K562 (cell line): Measurements from ENCODE around the gene IL4I1. TPM values are rescaled to one million over a fixed set of nuclear protein-coding genes. Genes with fewer than 3 reads are reported as not detected.

Experiments used
- CHD4 ChIP-seq: fragments of 200-600 bp; sonication (generic); IDR thresholded peaks from 3 replicates; pipeline ENCODE4 v1.6.1; 2012; ENCODE audit warnings: low read depth, mild to moderate bottlenecking, mixed read lengths, low read length, inconsistent platforms; ENCODE audit not compliant: insufficient read depth, insufficient replicate concordance, poor library complexity, severe bottlenecking
- CREM ChIP-seq: IDR thresholded peaks from 2 replicates; pipeline ENCODE4 v1.6.1; 2014; ENCODE audit warnings: antibody characterized with exemption, low read depth
- ZNF41 ChIP-seq: fragments of 250-450 bp; sonication (Bioruptor Pico); conservative IDR thresholded peaks from 2 replicates; pipeline ENCODE4 v1.4.0; 2020; ENCODE audit warnings: mild to moderate bottlenecking
- ZNF77 ChIP-seq: fragments of 250-450 bp; sonication (Bioruptor Pico); IDR thresholded peaks from 2 replicates; pipeline ENCODE4 v1.5.0; 2020
- polyA plus RNA-seq, 8 experiments: library from polyadenylated mRNA; depleted of rRNA in 4 of 8; stranded (reverse) in 5 of 8; unstranded in 3 of 8; fragments of >200 nt; fragmentation: Nextera tagmentation in 2 of 8; fragmentation: Illumina TruSeq in 1 of 8; extraction: Ambion mirVana in 2 of 8; extraction: Trizol in 1 of 8; gene quantifications; 2 replicates each; pipeline versions ENCODE4 v1.2.1 to v1.2.3, GENCODE V29; 2011 to 2014; ENCODE audit warnings: inconsistent platforms in 1 of 8, missing spikeins in 1 of 8
- total RNA-seq, 7 experiments: library from RNA; depleted of rRNA in 6 of 7; stranded (reverse); fragments of >200 nt in 6 of 7; fragmentation: Illumina TruSeq in 2 of 7; extraction: Trizol in 2 of 7; gene quantifications; 2 replicates each; pipeline versions ENCODE4 v1.2.1 to v1.2.3, GENCODE V29; 2011 to 2021; ENCODE audit warnings: low replicate concordance in 1 of 7
- TF ChIP-seq, protein P1 (sequence below), 2 experiments: fragments of 450-650 bp in 1 of 2; sonication (generic) in 1 of 2; formaldehyde crosslinking in 1 of 2; IDR thresholded peaks; 2 replicates each; pipeline versions ENCODE4 v1.7.1 to v1.9.0; 2016 to 2022; ENCODE audit warnings: inconsistent platforms in 1 of 2, mild to moderate bottlenecking in 1 of 2, missing genetic modification reagents in 1 of 2
- TF ChIP-seq, protein P2 (sequence below), 2 experiments: fragments of 150-350 bp in 1 of 2; IDR thresholded peaks; 2 replicates each; pipeline ENCODE4 v1.6.1; 2012 to 2016; ENCODE audit warnings: low read depth in 2 of 2, low read length in 2 of 2, mild to moderate bottlenecking in 1 of 2, moderate library complexity in 1 of 2
- TF ChIP-seq, protein P3 (sequence below): fragments of 450-650 bp; IDR thresholded peaks from 2 replicates; pipeline ENCODE4 v1.7.1; 2018; ENCODE audit warnings: mild to moderate bottlenecking, low read depth; ENCODE audit not compliant: partially characterized antibody

The IL4I1 gene
- total and polyA plus RNA-seq, 9 of the 15 experiments (the other 6 are each of a cell fraction or from before 2014, with no cell fraction given) = 0.06 to 0.95 (median 0.43) TPM; not detected in 2

DNA sequence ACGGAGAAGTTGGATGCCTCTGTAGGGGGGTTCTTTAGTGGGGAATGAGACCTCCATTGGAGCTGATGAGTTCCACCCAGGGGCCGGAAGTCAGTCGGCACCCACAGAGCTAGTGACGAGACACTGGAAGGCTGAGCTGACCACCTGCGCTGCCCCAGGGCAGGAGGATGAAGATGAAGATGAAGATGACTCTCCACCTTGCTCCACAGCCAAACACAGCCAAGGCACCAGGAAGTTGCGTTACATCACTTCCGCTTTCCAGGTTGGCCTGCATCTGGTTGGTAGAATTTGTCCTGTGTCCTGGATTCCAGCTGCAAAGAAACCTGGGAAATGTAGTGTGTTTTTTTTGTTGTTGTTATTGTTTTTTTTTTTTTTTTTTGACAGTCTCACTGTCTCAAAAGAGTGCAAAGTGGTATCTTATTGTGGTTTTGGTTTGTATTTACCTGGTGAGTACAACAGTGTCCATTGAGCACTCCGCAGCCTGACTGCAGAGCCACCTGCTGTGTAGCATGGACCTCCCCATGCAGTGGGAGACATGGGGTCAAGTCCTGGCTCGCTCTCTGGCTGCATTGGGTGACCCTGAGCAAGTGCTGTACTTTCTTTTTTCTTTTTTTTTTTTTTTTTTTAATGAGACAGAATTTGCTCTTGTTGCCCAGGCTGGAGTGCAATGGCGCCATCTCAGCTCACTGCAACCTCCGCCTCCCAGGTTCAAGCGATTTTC lies 17.3 kb downstream of the IL4I1 start (continued):
- TF ChIP-seq, protein P1, sequence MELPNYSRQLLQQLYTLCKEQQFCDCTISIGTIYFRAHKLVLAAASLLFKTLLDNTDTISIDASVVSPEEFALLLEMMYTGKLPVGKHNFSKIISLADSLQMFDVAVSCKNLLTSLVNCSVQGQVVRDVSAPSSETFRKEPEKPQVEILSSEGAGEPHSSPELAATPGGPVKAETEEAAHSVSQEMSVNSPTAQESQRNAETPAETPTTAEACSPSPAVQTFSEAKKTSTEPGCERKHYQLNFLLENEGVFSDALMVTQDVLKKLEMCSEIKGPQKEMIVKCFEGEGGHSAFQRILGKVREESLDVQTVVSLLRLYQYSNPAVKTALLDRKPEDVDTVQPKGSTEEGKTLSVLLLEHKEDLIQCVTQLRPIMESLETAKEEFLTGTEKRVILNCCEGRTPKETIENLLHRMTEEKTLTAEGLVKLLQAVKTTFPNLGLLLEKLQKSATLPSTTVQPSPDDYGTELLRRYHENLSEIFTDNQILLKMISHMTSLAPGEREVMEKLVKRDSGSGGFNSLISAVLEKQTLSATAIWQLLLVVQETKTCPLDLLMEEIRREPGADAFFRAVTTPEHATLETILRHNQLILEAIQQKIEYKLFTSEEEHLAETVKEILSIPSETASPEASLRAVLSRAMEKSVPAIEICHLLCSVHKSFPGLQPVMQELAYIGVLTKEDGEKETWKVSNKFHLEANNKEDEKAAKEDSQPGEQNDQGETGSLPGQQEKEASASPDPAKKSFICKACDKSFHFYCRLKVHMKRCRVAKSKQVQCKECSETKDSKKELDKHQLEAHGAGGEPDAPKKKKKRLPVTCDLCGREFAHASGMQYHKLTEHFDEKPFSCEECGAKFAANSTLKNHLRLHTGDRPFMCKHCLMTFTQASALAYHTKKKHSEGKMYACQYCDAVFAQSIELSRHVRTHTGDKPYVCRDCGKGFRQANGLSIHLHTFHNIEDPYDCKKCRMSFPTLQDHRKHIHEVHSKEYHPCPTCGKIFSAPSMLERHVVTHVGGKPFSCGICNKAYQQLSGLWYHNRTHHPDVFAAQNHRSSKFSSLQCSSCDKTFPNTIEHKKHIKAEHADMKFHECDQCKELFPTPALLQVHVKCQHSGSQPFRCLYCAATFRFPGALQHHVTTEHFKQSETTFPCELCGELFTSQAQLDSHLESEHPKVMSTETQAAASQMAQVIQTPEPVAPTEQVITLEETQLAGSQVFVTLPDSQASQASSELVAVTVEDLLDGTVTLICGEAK (IDR thresholded peaks at IDR 0.05) = peak; percentile 61; the same call in 1 of the 2 replicates
- TF ChIP-seq, protein P1 (CRISPR knock-in tag; IDR thresholded peaks at IDR 0.05) = no peak
- no peak for TF ChIP-seq ZNF41 (CRISPR knock-in tag)
- TF ChIP-seq CREM = peak; percentile 46
- no peak for TF ChIP-seq CHD4
- TF ChIP-seq, protein P2, sequence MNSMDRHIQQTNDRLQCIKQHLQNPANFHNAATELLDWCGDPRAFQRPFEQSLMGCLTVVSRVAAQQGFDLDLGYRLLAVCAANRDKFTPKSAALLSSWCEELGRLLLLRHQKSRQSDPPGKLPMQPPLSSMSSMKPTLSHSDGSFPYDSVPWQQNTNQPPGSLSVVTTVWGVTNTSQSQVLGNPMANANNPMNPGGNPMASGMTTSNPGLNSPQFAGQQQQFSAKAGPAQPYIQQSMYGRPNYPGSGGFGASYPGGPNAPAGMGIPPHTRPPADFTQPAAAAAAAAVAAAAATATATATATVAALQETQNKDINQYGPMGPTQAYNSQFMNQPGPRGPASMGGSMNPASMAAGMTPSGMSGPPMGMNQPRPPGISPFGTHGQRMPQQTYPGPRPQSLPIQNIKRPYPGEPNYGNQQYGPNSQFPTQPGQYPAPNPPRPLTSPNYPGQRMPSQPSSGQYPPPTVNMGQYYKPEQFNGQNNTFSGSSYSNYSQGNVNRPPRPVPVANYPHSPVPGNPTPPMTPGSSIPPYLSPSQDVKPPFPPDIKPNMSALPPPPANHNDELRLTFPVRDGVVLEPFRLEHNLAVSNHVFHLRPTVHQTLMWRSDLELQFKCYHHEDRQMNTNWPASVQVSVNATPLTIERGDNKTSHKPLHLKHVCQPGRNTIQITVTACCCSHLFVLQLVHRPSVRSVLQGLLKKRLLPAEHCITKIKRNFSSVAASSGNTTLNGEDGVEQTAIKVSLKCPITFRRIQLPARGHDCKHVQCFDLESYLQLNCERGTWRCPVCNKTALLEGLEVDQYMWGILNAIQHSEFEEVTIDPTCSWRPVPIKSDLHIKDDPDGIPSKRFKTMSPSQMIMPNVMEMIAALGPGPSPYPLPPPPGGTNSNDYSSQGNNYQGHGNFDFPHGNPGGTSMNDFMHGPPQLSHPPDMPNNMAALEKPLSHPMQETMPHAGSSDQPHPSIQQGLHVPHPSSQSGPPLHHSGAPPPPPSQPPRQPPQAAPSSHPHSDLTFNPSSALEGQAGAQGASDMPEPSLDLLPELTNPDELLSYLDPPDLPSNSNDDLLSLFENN (IDR thresholded peaks at IDR 0.05; ENCODE audit: low read depth in 2 of 2, low read length in 2 of 2) = no peak
- TF ChIP-seq, protein P3, sequence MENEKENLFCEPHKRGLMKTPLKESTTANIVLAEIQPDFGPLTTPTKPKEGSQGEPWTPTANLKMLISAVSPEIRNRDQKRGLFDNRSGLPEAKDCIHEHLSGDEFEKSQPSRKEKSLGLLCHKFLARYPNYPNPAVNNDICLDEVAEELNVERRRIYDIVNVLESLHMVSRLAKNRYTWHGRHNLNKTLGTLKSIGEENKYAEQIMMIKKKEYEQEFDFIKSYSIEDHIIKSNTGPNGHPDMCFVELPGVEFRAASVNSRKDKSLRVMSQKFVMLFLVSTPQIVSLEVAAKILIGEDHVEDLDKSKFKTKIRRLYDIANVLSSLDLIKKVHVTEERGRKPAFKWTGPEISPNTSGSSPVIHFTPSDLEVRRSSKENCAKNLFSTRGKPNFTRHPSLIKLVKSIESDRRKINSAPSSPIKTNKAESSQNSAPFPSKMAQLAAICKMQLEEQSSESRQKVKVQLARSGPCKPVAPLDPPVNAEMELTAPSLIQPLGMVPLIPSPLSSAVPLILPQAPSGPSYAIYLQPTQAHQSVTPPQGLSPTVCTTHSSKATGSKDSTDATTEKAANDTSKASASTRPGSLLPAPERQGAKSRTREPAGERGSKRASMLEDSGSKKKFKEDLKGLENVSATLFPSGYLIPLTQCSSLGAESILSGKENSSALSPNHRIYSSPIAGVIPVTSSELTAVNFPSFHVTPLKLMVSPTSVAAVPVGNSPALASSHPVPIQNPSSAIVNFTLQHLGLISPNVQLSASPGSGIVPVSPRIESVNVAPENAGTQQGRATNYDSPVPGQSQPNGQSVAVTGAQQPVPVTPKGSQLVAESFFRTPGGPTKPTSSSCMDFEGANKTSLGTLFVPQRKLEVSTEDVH = no peak
- no peak for TF ChIP-seq ZNF77 (CRISPR knock-in tag)
